Measurements from ENCODE around the gene TNS1.

The TNS1 gene

GRCh38 chr2:217847115-217847514 lies 155.7 kb downstream of the TNS1 start:
- ChIA-PET POLR2A (no interaction called here), CTCF (no interaction called here)
- TF ChIP-seq ARNT (IDR thresholded peaks at IDR 0.05) (no peak), PKNOX1 (IDR thresholded peaks at IDR 0.05) (no peak), CTBP1 (IDR thresholded peaks at IDR 0.05; ENCODE audit: borderline replicate concordance) (no peak), TARDBP (IDR thresholded peaks at IDR 0.05) (no peak), FOXM1 (IDR thresholded peaks at IDR 0.05; ENCODE audit: borderline replicate concordance) (no peak)
- no peak for DNase-seq (ENCODE audit: extremely low spot score)

GRCh38 chr2:217846321-217846743 lies 156.5 kb downstream of the TNS1 start:
- ChIA-PET POLR2A (no interaction called here), CTCF (no interaction called here)
- DNase-seq (ENCODE audit: extremely low spot score), result no peak
- no peak for TF ChIP-seq ZNF384 (IDR thresholded peaks at IDR 0.05)
- TF ChIP-seq CTBP1 (IDR thresholded peaks at IDR 0.05; ENCODE audit: borderline replicate concordance), result no peak
- TF ChIP-seq ELF4 (IDR thresholded peaks at IDR 0.05), result no peak
- no peak for TF ChIP-seq SP1 (IDR thresholded peaks at IDR 0.05)
- TF ChIP-seq SUZ12 (IDR thresholded peaks at IDR 0.05), result no peak
- no peak for TF ChIP-seq LEF1 (IDR thresholded peaks at IDR 0.05; ENCODE audit: borderline replicate concordance)
- no peak for TF ChIP-seq NFRKB (IDR thresholded peaks at IDR 0.05)
- TF ChIP-seq PKNOX1 (IDR thresholded peaks at IDR 0.05), result no peak
- TF ChIP-seq FOXA1 (IDR thresholded peaks at IDR 0.05), result no peak
- no peak for TF ChIP-seq FOXK2 (IDR thresholded peaks at IDR 0.05)
- TF ChIP-seq TARDBP (IDR thresholded peaks at IDR 0.05), result no peak
- TF ChIP-seq FOXM1 (IDR thresholded peaks at IDR 0.05; ENCODE audit: borderline replicate concordance), result no peak

GRCh38 chr2:217845301-217845700 lies 157.5 kb downstream of the TNS1 start:
- ChIA-PET POLR2A (no interaction called here), CTCF (no interaction called here)
- no peak for TF ChIP-seq ARNT (IDR thresholded peaks at IDR 0.05)
- TF ChIP-seq HDGF (IDR thresholded peaks at IDR 0.05; ENCODE audit: borderline replicate concordance), result no peak
- no peak for TF ChIP-seq BHLHE40 (IDR thresholded peaks at IDR 0.05; ENCODE audit: borderline replicate concordance)
- no peak for TF ChIP-seq PKNOX1 (IDR thresholded peaks at IDR 0.05)
- TF ChIP-seq L3MBTL2 (conservative IDR thresholded peaks at IDR 0.05), result no peak
- no peak for TF ChIP-seq TARDBP (IDR thresholded peaks at IDR 0.05)
- TF ChIP-seq ELF4 (IDR thresholded peaks at IDR 0.05), result no peak
- TF ChIP-seq FOXA1 (IDR thresholded peaks at IDR 0.05), result no peak
- TF ChIP-seq FOXK2 (IDR thresholded peaks at IDR 0.05), result no peak
- TF ChIP-seq CTBP1 (IDR thresholded peaks at IDR 0.05; ENCODE audit: borderline replicate concordance), result no peak
- TF ChIP-seq FOXM1 (IDR thresholded peaks at IDR 0.05; ENCODE audit: borderline replicate concordance), result no peak
- TF ChIP-seq SUZ12 (IDR thresholded peaks at IDR 0.05), result no peak
- no peak for TF ChIP-seq ZNF384 (IDR thresholded peaks at IDR 0.05)
- DNase-seq (ENCODE audit: extremely low spot score), result no peak

- no peak for DNase-seq (ENCODE audit: extremely low spot score)
- CTCF ChIA-PET, result no interaction called here
- TF ChIP-seq NFRKB (IDR thresholded peaks at IDR 0.05) (no peak), CTBP1 (IDR thresholded peaks at IDR 0.05; ENCODE audit: borderline replicate concordance) (no peak), ZNF384 (IDR thresholded peaks at IDR 0.05) (no peak), SUZ12 (IDR thresholded peaks at IDR 0.05) (no peak), FOXK2 (IDR thresholded peaks at IDR 0.05) (no peak), ARNT (IDR thresholded peaks at IDR 0.05) (no peak), TARDBP (IDR thresholded peaks at IDR 0.05) (no peak), BHLHE40 (IDR thresholded peaks at IDR 0.05; ENCODE audit: borderline replicate concordance) (no peak), FOXM1 (IDR thresholded peaks at IDR 0.05; ENCODE audit: borderline replicate concordance) (no peak), PKNOX1 (IDR thresholded peaks at IDR 0.05) (no peak)
- POLR2A ChIA-PET, result no interaction called here
These were observed 158.1 kb downstream of the TNS1 start for GRCh38 chr2:217844696-217845095.

- POLR2A ChIA-PET, result no interaction called here
- TF ChIP-seq SUZ12 (IDR thresholded peaks at IDR 0.05) (no peak), CTBP1 (IDR thresholded peaks at IDR 0.05; ENCODE audit: borderline replicate concordance) (no peak), TARDBP (IDR thresholded peaks at IDR 0.05) (no peak), ARNT (IDR thresholded peaks at IDR 0.05) (no peak), NFRKB (IDR thresholded peaks at IDR 0.05) (no peak), ELF4 (IDR thresholded peaks at IDR 0.05) (no peak), BHLHE40 (IDR thresholded peaks at IDR 0.05; ENCODE audit: borderline replicate concordance) (no peak), ZNF384 (IDR thresholded peaks at IDR 0.05) (no peak), PKNOX1 (IDR thresholded peaks at IDR 0.05) (no peak), FOXK2 (IDR thresholded peaks at IDR 0.05) (no peak), FOXA1 (IDR thresholded peaks at IDR 0.05) (no peak), SP1 (IDR thresholded peaks at IDR 0.05) (no peak), HDGF (IDR thresholded peaks at IDR 0.05; ENCODE audit: borderline replicate concordance) (no peak), LEF1 (IDR thresholded peaks at IDR 0.05; ENCODE audit: borderline replicate concordance) (no peak), L3MBTL2 (conservative IDR thresholded peaks at IDR 0.05) (no peak), FOXM1 (IDR thresholded peaks at IDR 0.05; ENCODE audit: borderline replicate concordance) (no peak)
- CTCF ChIA-PET, result no interaction called here
- no peak for DNase-seq (ENCODE audit: extremely low spot score)
These were observed 159.5 kb downstream of the TNS1 start for GRCh38 chr2:217843324-217843723.

Data from HEK293T (cell line).